ENCODE data around the gene KCNK2. TPM values are rescaled to one million over a fixed set of nuclear protein-coding genes. Genes with fewer than 3 reads are reported as not detected.

Gene KCNK2
- total and polyA plus RNA-seq, 2 of the 4 experiments (the other 2 are of a cell fraction): 45.9 to 86.9 TPM

GRCh38 chr1:215043401-215043800, 39.1 kb upstream of the KCNK2 start:
- TF ChIP-seq CTCF (conservative IDR thresholded peaks at IDR 0.05; ENCODE audit: low read depth, low read length): no peak
- no peak overlapping the region for H4K5ac ChIP-seq (ENCODE audit: low read depth, low read length)
- H4K20me1 ChIP-seq (ENCODE audit: insufficient read depth, low read length): no peaks in the 10 kb centered on the region
- no peak overlapping the region for H2BK15ac ChIP-seq (ENCODE audit: low read depth, low read length)
- no peaks in the 10 kb centered on the region for H3K79me1 ChIP-seq (ENCODE audit: low read depth in 1 of 2, low read length in 2 of 2)
- no peak overlapping the region for H4K91ac ChIP-seq (ENCODE audit: insufficient read depth, low read depth, low read length)
- no peaks in the 10 kb centered on the region for H3K27me3 ChIP-seq (ENCODE audit: control insufficient read depth, insufficient read depth, low read length)
- no peak overlapping the region for H3K4ac ChIP-seq (ENCODE audit: low read depth, low read length)
- no peak overlapping the region for H3K27ac ChIP-seq (ENCODE audit: insufficient read depth, low read length)
- dilution Hi-C loops (cut with HindIII; ENCODE audit: low sequenced_read_pairs, unreplicated experiment) (no loop called here), in situ Hi-C loops (cut with MboI; ENCODE audit: low sequenced_read_pairs) (no loop called here), intact Hi-C loops (cut with micrococcal nuclease) (no loop called here)
- DNase-seq (no peak), ATAC-seq (ENCODE audit: low read depth) (no peak)
- no peak overlapping the region for H2BK5ac ChIP-seq (ENCODE audit: low read depth, low read length, poor library complexity, severe bottlenecking)
- H3K56ac ChIP-seq (ENCODE audit: extremely low read depth, insufficient read depth, low read length): no peak overlapping the region
- H2AK5ac ChIP-seq (ENCODE audit: low read depth, low read length): no peak overlapping the region
- H3K18ac ChIP-seq (ENCODE audit: low read depth, low read length): no peak overlapping the region
- no peak overlapping the region for H4K8ac ChIP-seq (ENCODE audit: low read depth in 2 of 2, low read length in 2 of 2)
- H3K9me3 ChIP-seq (ENCODE audit: control insufficient read depth, insufficient read depth, low read length): no peaks in the 10 kb centered on the region
- no TSS peak for BruUV-seq (replicated peaks)
- ChIA-PET POLR2A (ENCODE audit: unreplicated experiment) (no interaction called here), CTCF (no interaction called here)
- no peak overlapping the region for H3K9ac ChIP-seq (ENCODE audit: low read depth, low read length)
- no peaks in the 10 kb centered on the region for H3K4me1 ChIP-seq (ENCODE audit: control insufficient read depth, insufficient read depth, low read length)
- H3K9me1 ChIP-seq (ENCODE audit: insufficient read depth, low read length): no peaks in the 10 kb centered on the region
- H3K4me2 ChIP-seq (ENCODE audit: low read depth, low read length): no peak overlapping the region
- H2BK120ac ChIP-seq (ENCODE audit: low read depth, low read length): no peak overlapping the region
- H3K4me3 ChIP-seq (ENCODE audit: insufficient read depth, low read depth, low read length): no peak overlapping the region
- H2BK20ac ChIP-seq (ENCODE audit: low read depth, low read length): no peak overlapping the region
- H3K14ac ChIP-seq (replicated peaks; ENCODE audit: low read depth, low read length): no peak overlapping the region
- H2AK9ac ChIP-seq (replicated peaks; ENCODE audit: low read depth, low read length, poor library complexity): no peak overlapping the region
- no peaks in the 10 kb centered on the region for H3K36me3 ChIP-seq (ENCODE audit: control insufficient read depth, insufficient read depth, low read length)
- no CpG with 5 or more reads among the region's 1 CpG for WGBS, 2 experiments (ENCODE audit: extremely low coverage in 2 of 2, insufficient read length in 1 of 2)
- H2AFZ ChIP-seq (replicated peaks; ENCODE audit: low read length, poor library complexity): no peak overlapping the region
- H3K23ac ChIP-seq (ENCODE audit: low read depth, low read length): no peak overlapping the region
